Measurements from ENCODE around the gene SPEG.

Gene SPEG

GRCh38 chr2:219461047-219461514, 26.4 kb downstream of the SPEG start:
- DNase-seq (ENCODE audit: low read depth in 2 of 2) = no peak

- no peak for DNase-seq (ENCODE audit: low read depth in 2 of 2)
Measured at GRCh38 chr2:219461669-219462068, 27.0 kb downstream of the SPEG start.

- DNase-seq (ENCODE audit: low read depth in 2 of 2) = no peak
Measured at GRCh38 chr2:219462349-219462748, 27.7 kb downstream of the SPEG start.

GRCh38 chr2:219464286-219465032, 29.8 kb downstream of the SPEG start:
- DNase-seq (ENCODE audit: low read depth in 2 of 2) = no peak

GRCh38 chr2:219465659-219466561, 31.3 kb downstream of the SPEG start:
- DNase-seq (ENCODE audit: low read depth in 2 of 2) = no peak

- no peak for DNase-seq (ENCODE audit: low read depth in 2 of 2)
Measured at GRCh38 chr2:219466816-219467735, 32.4 kb downstream of the SPEG start.

- no peak for DNase-seq (ENCODE audit: low read depth in 2 of 2)
Measured at GRCh38 chr2:219467736-219468075, 33.1 kb downstream of the SPEG start.

- DNase-seq (ENCODE audit: low read depth in 2 of 2) = no peak
Measured at GRCh38 chr2:219468410-219469185, 34.0 kb downstream of the SPEG start.

- DNase-seq (ENCODE audit: low read depth in 2 of 2) = no peak
Measured at GRCh38 chr2:219469186-219469724, 34.6 kb downstream of the SPEG start.

- no peak for DNase-seq (ENCODE audit: low read depth in 2 of 2)
Measured at GRCh38 chr2:219470429-219470828, 35.8 kb downstream of the SPEG start.

GRCh38 chr2:219471476-219472371, 37.1 kb downstream of the SPEG start:
- no peak for DNase-seq (ENCODE audit: low read depth in 2 of 2)

- DNase-seq (ENCODE audit: low read depth in 2 of 2) = no peak
Measured at GRCh38 chr2:219472629-219473187, 38.1 kb downstream of the SPEG start.

- DNase-seq (ENCODE audit: low read depth in 2 of 2) = no peak
Measured at GRCh38 chr2:219473511-219473910, 38.9 kb downstream of the SPEG start.

GRCh38 chr2:219474285-219475060, 39.8 kb downstream of the SPEG start:
- no peak for DNase-seq (ENCODE audit: low read depth in 2 of 2)

GRCh38 chr2:219475278-219475677, 40.6 kb downstream of the SPEG start:
- DNase-seq (ENCODE audit: low read depth in 2 of 2) = no peak

- DNase-seq (ENCODE audit: low read depth in 2 of 2) = peak in 1 of 2 donors; percentile 47
Measured at GRCh38 chr2:219475697-219476651, 41.3 kb downstream of the SPEG start.

- DNase-seq (ENCODE audit: low read depth in 2 of 2) = no peak
Measured at GRCh38 chr2:219476652-219477151, 42.1 kb downstream of the SPEG start.

Measured in stimulated activated CD4-positive, alpha-beta T cell treated with anti-CD3 and anti-CD28 coated beads, Interleukin-1b, Interleukin-23, amount 100 ng/mL, for 1 hour (primary cell).